H1 (cell line): Measurements from ENCODE around the gene ATG16L1. TPM values are rescaled to one million over a fixed set of nuclear protein-coding genes. Genes with fewer than 3 reads are reported as not detected.

Source experiments
- CTCF ChIA-PET: fragments of 300-600 bp; sonication (Branson Sonifier 250); formaldehyde crosslinking; loops from one replicate; lab custom pipeline; 2021; ENCODE audit not compliant: partially characterized antibody; lab: Charles Lee
- POLR2A ChIA-PET: fragments of 300-600 bp; sonication (Branson Sonifier 250); formaldehyde crosslinking; loops from one replicate; lab custom pipeline; 2021; ENCODE audit warnings: inconsistent platforms; ENCODE audit not compliant: partially characterized antibody; lab: Charles Lee
- DNase-seq, 2 experiments: peaks; one replicate each; pipeline versions ENCODE4 v3.0.0 to v3.0.0-alpha.2; 2010 to 2022; ENCODE audit warnings: low spot score in 2 of 2, low read depth in 1 of 2, mixed read lengths in 1 of 2
- FAIRE-seq: peaks from 2 replicates; lab custom pipeline; 2011; peaks lifted over from hg19 to GRCh38; lab: Jason Lieb, UNC
- H2AFZ ChIP-seq: 2 replicates; pipeline ENCODE4 v1.8.1; 2012; ENCODE audit warnings: low read length, inconsistent platforms
- H2AK5ac ChIP-seq: 2 replicates; pipeline ENCODE4 v1.6.1; 2013; ENCODE audit warnings: low read depth, low read length
- H2BK120ac ChIP-seq: replicated peaks from 2 replicates; pipeline ENCODE3; 2013; ENCODE audit warnings: low read depth, low read length, inconsistent platforms
- H2BK12ac ChIP-seq: 2 replicates; pipeline ENCODE4 v1.6.1; 2013; ENCODE audit warnings: low read depth, low read length
- H2BK15ac ChIP-seq: 2 replicates; pipeline ENCODE4 v1.6.1; 2013; ENCODE audit warnings: low read length
- H2BK20ac ChIP-seq: 2 replicates; pipeline ENCODE4 v1.6.1; 2013; ENCODE audit warnings: low read length
- H2BK5ac ChIP-seq: 2 replicates; pipeline ENCODE4 v1.6.1; 2013; ENCODE audit warnings: low read depth, low read length
- H3K14ac ChIP-seq: 2 replicates; pipeline ENCODE4 v1.6.1; 2013; ENCODE audit warnings: inconsistent platforms; ENCODE audit not compliant: insufficient read length
- H3K18ac ChIP-seq: 2 replicates; pipeline ENCODE4 v1.6.1; 2013; ENCODE audit warnings: low read length; ENCODE audit errors: extremely low read depth
- H3K23ac ChIP-seq: 2 replicates; pipeline ENCODE4 v1.6.1; 2013; ENCODE audit warnings: inconsistent platforms; ENCODE audit not compliant: insufficient read length
- H3K23me2 ChIP-seq: 2 replicates; pipeline ENCODE4 v1.6.1; 2013; ENCODE audit warnings: low read depth, low read length
- H3K27ac ChIP-seq: 2 replicates; pipeline ENCODE4 v1.6.1; 2011; ENCODE audit warnings: low read depth, low read length, inconsistent platforms
- H3K27me3 ChIP-seq, 4 experiments: replicated peaks in 1 of 4; 1 replicate in 1 of 4; 2 replicates in 3 of 4; pipeline versions ENCODE4 v1.6.1 to v1.8.1; 2011 to 2013; ENCODE audit warnings: low read length in 3 of 4, mild to moderate bottlenecking in 3 of 4, inconsistent platforms in 2 of 4, mixed read lengths in 2 of 4, moderate library complexity in 1 of 4; ENCODE audit not compliant: control insufficient read depth in 3 of 4, insufficient read depth in 3 of 4; ENCODE audit errors: extremely low read depth in 1 of 4
- H3K36me3 ChIP-seq, 4 experiments: 2 replicates each; pipeline versions ENCODE4 v1.6.1 to v1.8.1; 2011 to 2013; ENCODE audit warnings: mild to moderate bottlenecking in 4 of 4, low read length in 3 of 4, moderate library complexity in 2 of 4, control low read depth in 1 of 4, inconsistent platforms in 1 of 4; ENCODE audit not compliant: insufficient read depth in 4 of 4, control insufficient read depth in 2 of 4
- H3K4ac ChIP-seq: replicated peaks from 2 replicates; pipeline ENCODE3; 2013; ENCODE audit warnings: low read length, low read depth, mixed read lengths, inconsistent platforms; ENCODE audit not compliant: insufficient read length
- H3K4me1 ChIP-seq, 4 experiments: replicated peaks in 1 of 4; 1 replicate in 1 of 4; 2 replicates in 3 of 4; pipeline versions ENCODE4 v1.6.1 to v1.8.1; 2011 to 2013; ENCODE audit warnings: low read length in 3 of 4, inconsistent platforms in 2 of 4, mixed read lengths in 1 of 4; ENCODE audit not compliant: insufficient read depth in 4 of 4, control insufficient read depth in 3 of 4
- H3K4me2 ChIP-seq, 2 experiments: 2 replicates each; pipeline versions ENCODE4 v1.6.1 to v1.8.1; 2011 to 2013; ENCODE audit warnings: low read depth in 2 of 2, low read length in 2 of 2, control low read depth in 1 of 2, inconsistent platforms in 1 of 2, mild to moderate bottlenecking in 1 of 2; ENCODE audit not compliant: insufficient read depth in 1 of 2
- H3K4me3 ChIP-seq, 4 experiments: fragments of 200-600, 300-600 bp in 1 of 4; sonication (generic), shearing (Covaris generic), sonication (Bioruptor Twin) in 1 of 4; 2 replicates each; pipeline versions ENCODE4 v1.5.1 to v1.8.1; 2011 to 2016; ENCODE audit warnings: low read length in 4 of 4, low read depth in 3 of 4, control low read depth in 2 of 4, inconsistent platforms in 2 of 4, mild to moderate bottlenecking in 2 of 4, mixed read lengths in 1 of 4, moderate library complexity in 1 of 4; ENCODE audit not compliant: insufficient read depth in 2 of 4; ENCODE audit errors: extremely low read depth in 1 of 4
- H3K56ac ChIP-seq: replicated peaks from 2 replicates; pipeline ENCODE3; 2013; ENCODE audit warnings: low read depth, mild to moderate bottlenecking, mixed read lengths, low read length, inconsistent platforms; ENCODE audit not compliant: insufficient read length
- H3K79me1 ChIP-seq: 2 replicates; pipeline ENCODE4 v1.6.1; 2013; ENCODE audit warnings: low read depth, low read length, control low read depth
- H3K79me2 ChIP-seq, 2 experiments: 2 replicates each; pipeline versions ENCODE4 v1.6.1 to v1.8.1; 2012 to 2013; ENCODE audit warnings: low read length in 2 of 2, mild to moderate bottlenecking in 2 of 2, inconsistent platforms in 1 of 2; ENCODE audit not compliant: insufficient read depth in 2 of 2, control insufficient read depth in 1 of 2
- H3K9ac ChIP-seq, 4 experiments: replicated peaks in 1 of 4; 1 replicate in 1 of 4; 2 replicates in 3 of 4; pipeline versions ENCODE4 v1.6.1 to v1.8.1; 2011 to 2013; ENCODE audit warnings: low read depth in 3 of 4, low read length in 3 of 4, control low read depth in 2 of 4, mild to moderate bottlenecking in 2 of 4, moderate library complexity in 2 of 4, inconsistent platforms in 1 of 4; ENCODE audit errors: extremely low read depth in 1 of 4
- H3K9me3 ChIP-seq, 2 experiments: 2 replicates each; pipeline versions ENCODE4 v1.6.1 to v1.8.1; 2012 to 2013; ENCODE audit warnings: mild to moderate bottlenecking in 2 of 2, moderate library complexity in 2 of 2, control low read depth in 1 of 2, inconsistent platforms in 1 of 2, low read depth in 1 of 2, low read length in 1 of 2, mixed read lengths in 1 of 2; ENCODE audit not compliant: insufficient read depth in 2 of 2
- H4K20me1 ChIP-seq, 2 experiments: replicated peaks in 1 of 2; 2 replicates each; pipeline versions ENCODE3 to v1.8.1; 2011 to 2013; ENCODE audit warnings: inconsistent platforms in 2 of 2, low read length in 2 of 2, mild to moderate bottlenecking in 1 of 2; ENCODE audit not compliant: insufficient read depth in 2 of 2, control insufficient read depth in 1 of 2
- H4K5ac ChIP-seq: 2 replicates; pipeline ENCODE4 v1.6.1; 2013; ENCODE audit warnings: low read length, low read depth, mixed read lengths, inconsistent platforms; ENCODE audit not compliant: insufficient read length
- H4K8ac ChIP-seq: 2 replicates; pipeline ENCODE4 v1.8.0; 2013; ENCODE audit warnings: mild to moderate bottlenecking, moderate library complexity, low read length, inconsistent platforms; ENCODE audit not compliant: insufficient read depth; ENCODE audit errors: extremely low read depth
- H4K91ac ChIP-seq: replicated peaks from 2 replicates; pipeline ENCODE3; 2013; ENCODE audit warnings: low read length, mixed read lengths, inconsistent platforms; ENCODE audit not compliant: insufficient read length
- BCL11A ChIP-seq, 2 experiments: IDR thresholded peaks; one replicate each; pipeline ENCODE4 v1.6.1; 2011; ENCODE audit warnings: low read depth in 2 of 2, low read length in 2 of 2, mild to moderate bottlenecking in 2 of 2
- GTF2F1 ChIP-seq: IDR thresholded peaks from 2 replicates; pipeline ENCODE4 v1.6.1; 2012; ENCODE audit warnings: low read depth, low read length, improper control_type of control experiment, borderline replicate concordance
- HDAC6 ChIP-seq: IDR thresholded peaks from one replicate; pipeline ENCODE4 v1.7.1; 2012; ENCODE audit warnings: low read depth, mild to moderate bottlenecking, inconsistent platforms, low read length, moderate library complexity
- MAX ChIP-seq: IDR thresholded peaks from 2 replicates; pipeline ENCODE4 v1.6.1; 2012; ENCODE audit warnings: inconsistent platforms
- SP4 ChIP-seq: IDR thresholded peaks from 2 replicates; pipeline ENCODE4 v1.6.1; 2012; ENCODE audit warnings: low read length, inconsistent platforms
- TAF1 ChIP-seq: IDR thresholded peaks from 2 replicates; pipeline ENCODE4 v1.6.1; 2011; ENCODE audit warnings: mild to moderate bottlenecking, low read depth, low read length
- TAF7 ChIP-seq: optimal IDR thresholded peaks from 2 replicates; pipeline ENCODE3; 2011; ENCODE audit warnings: low read depth, mild to moderate bottlenecking, inconsistent platforms, low read length, moderate library complexity, borderline replicate concordance
- WGBS, 2 experiments: shearing (Covaris generic) in 1 of 2; methylation state at CpG; one replicate each; pipeline versions ENCODE4 v1.1.6 to v1.1.7; 2013 to 2015; ENCODE audit warnings: low lambda C conversion rate in 2 of 2, mixed read lengths in 2 of 2, inconsistent platforms in 1 of 2, low coverage in 1 of 2, missing lambda C conversion rate in 1 of 2; ENCODE audit not compliant: insufficient replicate concordance in 2 of 2, insufficient coverage in 1 of 2, insufficient read length in 1 of 2; ENCODE audit errors: extremely low coverage in 1 of 2, missing lambda C conversion rate in 1 of 2; 5-methylcytosine and 5-hydroxymethylcytosine counted together
- polyA plus RNA-seq, 7 experiments: library from polyadenylated mRNA; depleted of rRNA in 3 of 7; stranded (reverse) in 5 of 7; unstranded in 2 of 7; fragments of >200 nt in 5 of 7; fragments of 200-250 nt in 2 of 7; gene quantifications; 1 replicate in 5 of 7; 2 replicates in 1 of 7; 4 replicates in 1 of 7; pipeline versions ENCODE4 v1.2.1 to v1.2.3, GENCODE V29; 2011 to 2013; ENCODE audit warnings: missing spikeins in 2 of 7, mixed read lengths in 2 of 7
- total RNA-seq: library from RNA; stranded (reverse); fragmentation: NEBNext Ultra II Directional; extraction: Animal tissue kit (Norgen Biotek cat#: 25700); gene quantifications from 2 replicates; pipeline ENCODE4 v1.2.1, GENCODE V29; 2021

Gene ATG16L1
- total and polyA plus RNA-seq, 2 of the 8 experiments (the other 6 are each of a cell fraction or from before 2014, with no cell fraction given) = 18.3 to 31.0 TPM

- Histone ChIP-seq H3K4ac (no peak overlapping the region), H4K8ac (no peak overlapping the region), H3K27me3 (no peaks in the 10 kb centered on the region), H3K18ac (no peak overlapping the region), H2BK12ac (no peak overlapping the region), H4K5ac (no peak overlapping the region), H3K27ac (no peak overlapping the region), H3K4me3 (no peak overlapping the region), H4K91ac (no peak overlapping the region), H2AK5ac (no peak overlapping the region), H3K23me2 (no peaks in the 10 kb centered on the region), H3K9ac (no peak overlapping the region), H3K36me3 (no peaks in the 10 kb centered on the region), H3K23ac (no peak overlapping the region), H2BK20ac (no peak overlapping the region), H2AFZ (no peak overlapping the region), H2BK120ac (no peak overlapping the region), H3K4me1 (no peaks in the 10 kb centered on the region), H2BK15ac (no peak overlapping the region), H3K4me2 (no peak overlapping the region), H3K79me1 (no peaks in the 10 kb centered on the region), H2BK5ac (no peak overlapping the region), H4K20me1 (no peaks in the 10 kb centered on the region), H3K9me3 (no peaks in the 10 kb centered on the region), H3K56ac (no peak overlapping the region), H3K79me2 (no peaks in the 10 kb centered on the region), H3K14ac (no peak overlapping the region)
- WGBS, 2 experiments = 79% methylated on average over 3 of the region's 3 CpGs; no CpG with 5 or more reads in 1 of the 2 experiments
- FAIRE-seq (no peak), DNase-seq (no peak)
- POLR2A ChIA-PET = no interaction called here
- CTCF ChIA-PET = interaction anchor here (0.6 to 2.2 kb wide), 4 partner anchors 10 to 373 kb away, joined by 3 to 7 read pairs (median 4); no protein-coding TSS in a partner anchor
- TF ChIP-seq BCL11A (IDR thresholded peaks at IDR 0.05; ENCODE audit: low read depth in 2 of 2, low read length in 2 of 2) (no peak), HDAC6 (no peak), TAF7 (no peak), SP4 (no peak), GTF2F1 (no peak), MAX (no peak), TAF1 (no peak)
Observed at GRCh38 chr2:233241803-233242202, 9.7 kb upstream of the ATG16L1 start.
